Mesothelial cell of epicardium (in vitro differentiated cells): Measurements from ENCODE around the gene KIAA1755. TPM values are rescaled to one million over a fixed set of nuclear protein-coding genes. Genes with fewer than 3 reads are reported as not detected.

Experiments used
- DNase-seq, 2 experiments: peaks; one replicate each; pipeline ENCODE4 v3.0.0; 2021; ENCODE audit warnings: low spot score in 2 of 2; ENCODE audit not compliant: unreplicated experiment in 2 of 2
- H3K27ac Mint-ChIP-seq: 2 replicates; pipeline ENCODE4 v1.8.0; 2021; ENCODE audit warnings: mixed read lengths
- H3K27me3 Mint-ChIP-seq: 2 replicates; pipeline ENCODE4 v1.8.0; 2021; ENCODE audit warnings: low read depth, mixed read lengths
- H3K36me3 Mint-ChIP-seq: 2 replicates; pipeline ENCODE4 v1.8.0; 2021; ENCODE audit warnings: mixed read lengths
- H3K4me1 Mint-ChIP-seq: 2 replicates; pipeline ENCODE4 v1.8.0; 2021; ENCODE audit warnings: mixed read lengths
- H3K4me3 Mint-ChIP-seq: 2 replicates; pipeline ENCODE4 v1.8.0; 2021; ENCODE audit warnings: mild to moderate bottlenecking, moderate library complexity, mixed read lengths
- H3K9me3 Mint-ChIP-seq: 2 replicates; pipeline ENCODE4 v1.8.0; 2021; ENCODE audit warnings: mixed read lengths
- total RNA-seq: library from RNA; stranded (reverse); gene quantifications from 3 replicates; pipeline ENCODE4 v1.2.1, GENCODE V29; 2021
- TF ChIP-seq, protein P1 (sequence below): fragments of 200-600 bp; sonication (generic); IDR thresholded peaks from one replicate; pipeline ENCODE4 v1.5.0; 2021; ENCODE audit warnings: antibody characterized with exemption; ENCODE audit not compliant: unreplicated experiment

Gene KIAA1755
- total RNA-seq, 1 donor from 2014 or later: 4.4 TPM

DNA sequence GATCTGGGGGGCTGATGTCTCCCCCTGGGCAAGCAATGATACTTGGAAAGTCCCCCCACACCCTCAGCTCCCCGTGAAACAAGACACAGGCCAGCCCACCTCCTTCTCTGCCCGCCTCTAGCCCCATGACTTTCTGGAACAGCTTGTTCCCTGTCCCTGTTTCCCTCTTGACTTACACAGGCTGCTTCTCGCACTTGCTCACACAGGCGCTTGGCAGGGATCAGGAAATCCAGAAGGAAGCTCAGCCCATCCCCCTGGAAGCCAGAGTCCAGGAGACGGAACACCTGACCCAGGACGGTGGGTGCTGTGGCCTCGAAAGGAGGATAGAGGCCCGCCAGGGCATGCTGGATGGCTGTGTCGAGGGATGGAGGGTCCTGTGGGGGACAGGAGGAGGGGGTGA, 14.8 kb downstream of the KIAA1755 start:
- TF ChIP-seq, protein P1, sequence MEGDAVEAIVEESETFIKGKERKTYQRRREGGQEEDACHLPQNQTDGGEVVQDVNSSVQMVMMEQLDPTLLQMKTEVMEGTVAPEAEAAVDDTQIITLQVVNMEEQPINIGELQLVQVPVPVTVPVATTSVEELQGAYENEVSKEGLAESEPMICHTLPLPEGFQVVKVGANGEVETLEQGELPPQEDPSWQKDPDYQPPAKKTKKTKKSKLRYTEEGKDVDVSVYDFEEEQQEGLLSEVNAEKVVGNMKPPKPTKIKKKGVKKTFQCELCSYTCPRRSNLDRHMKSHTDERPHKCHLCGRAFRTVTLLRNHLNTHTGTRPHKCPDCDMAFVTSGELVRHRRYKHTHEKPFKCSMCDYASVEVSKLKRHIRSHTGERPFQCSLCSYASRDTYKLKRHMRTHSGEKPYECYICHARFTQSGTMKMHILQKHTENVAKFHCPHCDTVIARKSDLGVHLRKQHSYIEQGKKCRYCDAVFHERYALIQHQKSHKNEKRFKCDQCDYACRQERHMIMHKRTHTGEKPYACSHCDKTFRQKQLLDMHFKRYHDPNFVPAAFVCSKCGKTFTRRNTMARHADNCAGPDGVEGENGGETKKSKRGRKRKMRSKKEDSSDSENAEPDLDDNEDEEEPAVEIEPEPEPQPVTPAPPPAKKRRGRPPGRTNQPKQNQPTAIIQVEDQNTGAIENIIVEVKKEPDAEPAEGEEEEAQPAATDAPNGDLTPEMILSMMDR: no peak
- Mint-ChIP-seq H3K4me3 (no peak overlapping the region), H3K27ac (peak overlapping the region; percentile 17), H3K36me3 (no peaks in the 10 kb centered on the region), H3K9me3 (peaks cover 13% of the 10 kb centered on the region), H3K27me3 (no peaks in the 10 kb centered on the region), H3K4me1 (peaks cover 13% of the 10 kb centered on the region)
- no peak for DNase-seq

GRCh38 chr20:38243709-38244020, 16.9 kb downstream of the KIAA1755 start:
- peaks cover 13% of the 10 kb centered on the region for H3K9me3 Mint-ChIP-seq
- no peak for DNase-seq
- TF ChIP-seq, protein P1: no peak
- peaks cover 7% of the 10 kb centered on the region for H3K27me3 Mint-ChIP-seq
- no peak overlapping the region for H3K27ac Mint-ChIP-seq
- H3K4me1 Mint-ChIP-seq: peaks cover 14% of the 10 kb centered on the region
- no peak overlapping the region for H3K4me3 Mint-ChIP-seq
- H3K36me3 Mint-ChIP-seq: no peaks in the 10 kb centered on the region

GRCh38 chr20:38242848-38243708, 17.5 kb downstream of the KIAA1755 start:
- Mint-ChIP-seq H3K27me3 (peaks cover 11% of the 10 kb centered on the region), H3K27ac (no peak overlapping the region), H3K4me3 (no peak overlapping the region), H3K4me1 (peaks cover 14% of the 10 kb centered on the region), H3K9me3 (peaks cover 13% of the 10 kb centered on the region), H3K36me3 (no peaks in the 10 kb centered on the region)
- TF ChIP-seq, protein P1: peak; percentile 38
- no peak for DNase-seq

- Mint-ChIP-seq H3K27me3 (peaks cover 11% of the 10 kb centered on the region), H3K4me3 (no peak overlapping the region), H3K4me1 (peaks cover 1% of the 10 kb centered on the region), H3K36me3 (no peaks in the 10 kb centered on the region), H3K27ac (no peak overlapping the region), H3K9me3 (peaks cover 13% of the 10 kb centered on the region)
- TF ChIP-seq, protein P1: no peak
- no peak for DNase-seq
These were observed 19.3 kb downstream of the KIAA1755 start for GRCh38 chr20:38241201-38241600.

- peaks cover 11% of the 10 kb centered on the region for H3K27me3 Mint-ChIP-seq
- TF ChIP-seq, protein P1: no peak
- no peak for DNase-seq
- peaks cover 13% of the 10 kb centered on the region for H3K9me3 Mint-ChIP-seq
- peaks cover 1% of the 10 kb centered on the region for H3K4me1 Mint-ChIP-seq
- no peak overlapping the region for H3K4me3 Mint-ChIP-seq
- H3K36me3 Mint-ChIP-seq: no peaks in the 10 kb centered on the region
- no peak overlapping the region for H3K27ac Mint-ChIP-seq
These were observed 21.1 kb downstream of the KIAA1755 start for GRCh38 chr20:38239441-38239840.
